Activated T-helper 2 cell treated with anti-CD3 and anti-CD28 coated beads, Interferon-gamma antibody, Interleukin-2, Interleukin-4, amounts not matched to agents 10 μg/mL and 5 μg/mL and 100 μg/mL, durations not matched to agents 14 hours and 24 hours and 36 hours (primary cell): ENCODE data around the gene S100A16. TPM values are rescaled to one million over a fixed set of nuclear protein-coding genes. Genes with fewer than 3 reads are reported as not detected.
A peak's percentile ranks its signal among the peaks of the same experiment; 100 is the strongest.

Experiments
- DNase-seq: peaks from one replicate; pipeline ENCODE4 v3.0.0; 2021; ENCODE audit warnings: low spot score
- H3K27ac Mint-ChIP-seq: one replicate; pipeline ENCODE4 v1.8.0; 2021; ENCODE audit warnings: mixed read lengths
- H3K27me3 Mint-ChIP-seq: one replicate; pipeline ENCODE4 v1.8.0; 2021; ENCODE audit warnings: low read depth, mixed read lengths
- H3K36me3 Mint-ChIP-seq: one replicate; pipeline ENCODE4 v1.8.0; 2021; ENCODE audit warnings: low read depth, mixed read lengths
- H3K4me1 Mint-ChIP-seq: one replicate; pipeline ENCODE4 v1.8.0; 2021; ENCODE audit warnings: low read depth, mixed read lengths
- H3K4me3 Mint-ChIP-seq: one replicate; pipeline ENCODE4 v1.8.0; 2021; ENCODE audit warnings: low read depth, mild to moderate bottlenecking, moderate library complexity, mixed read lengths
- H3K9me3 Mint-ChIP-seq: one replicate; pipeline ENCODE4 v1.8.0; 2021; ENCODE audit warnings: mixed read lengths
- intact Hi-C: fragments of 100-400 bp; cut with micrococcal nuclease; formaldehyde crosslinking; loops from one replicate; pipeline ENCODE4 v1.15.1; 2023
- total RNA-seq: library from RNA; stranded (reverse); gene quantifications from 2 replicates; pipeline ENCODE4 v1.2.3, GENCODE V29; 2022

Gene S100A16
- total RNA-seq, 1 donor from 2014 or later = not detected

GRCh38 chr1:153633161-153633753 is 20.3 kb upstream of the S100A16 start:
- peak overlapping the region; percentile 96 for H3K4me3 Mint-ChIP-seq
- H3K9me3 Mint-ChIP-seq = no peaks in the 10 kb centered on the region
- DNase-seq = no peak

GRCh38 chr1:153631047-153632022 is 18.4 kb upstream of the S100A16 start:
- no peak overlapping the region for H3K4me3 Mint-ChIP-seq
- peaks cover 21% of the 10 kb centered on the region for H3K4me1 Mint-ChIP-seq
- DNase-seq = no peak
- intact Hi-C loops = loop anchor here (2.0 to 5.0 kb wide), 2 partner anchors 59 to 87 kb away; partner anchors contain the start of gene S100A4
- no peaks in the 10 kb centered on the region for H3K9me3 Mint-ChIP-seq
- H3K36me3 Mint-ChIP-seq = peaks cover 23% of the 10 kb centered on the region
- peak overlapping the region; percentile 43 for H3K27ac Mint-ChIP-seq
- H3K27me3 Mint-ChIP-seq = no peaks in the 10 kb centered on the region

More at GRCh38 chr1:153633161-153633753, 20.3 kb upstream of the S100A16 start:
- Mint-ChIP-seq H3K36me3 (peaks cover 39% of the 10 kb centered on the region), H3K4me1 (peaks cover 28% of the 10 kb centered on the region), H3K27me3 (no peaks in the 10 kb centered on the region), H3K27ac (peak overlapping the region; percentile 100)
- intact Hi-C loops = loop anchor here (1.0 to 5.0 kb wide), 3 partner anchors 25 to 88 kb away; partner anchors contain the start of genes S100A4 and SNAPIN

DNA sequence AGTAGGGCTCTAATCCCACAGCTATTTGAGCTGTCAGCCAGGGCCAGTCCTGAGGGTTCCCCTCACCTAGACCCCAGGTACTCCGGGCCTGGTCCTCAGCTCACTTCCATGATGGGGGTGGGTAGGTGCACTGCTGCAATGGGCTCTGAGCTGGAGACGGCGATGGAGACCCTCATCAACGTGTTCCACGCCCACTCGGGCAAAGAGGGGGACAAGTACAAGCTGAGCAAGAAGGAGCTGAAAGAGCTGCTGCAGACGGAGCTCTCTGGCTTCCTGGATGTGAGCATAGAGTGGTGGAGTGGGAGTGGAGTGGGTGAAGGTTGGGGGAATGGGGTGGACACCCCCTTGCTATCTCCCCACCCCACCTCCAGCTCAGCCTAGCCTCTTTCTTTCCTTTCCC is 17.4 kb upstream of the S100A16 start:
- H3K4me1 Mint-ChIP-seq = peaks cover 19% of the 10 kb centered on the region
- H3K36me3 Mint-ChIP-seq = peaks cover 15% of the 10 kb centered on the region
- DNase-seq = no peak
- H3K9me3 Mint-ChIP-seq = no peaks in the 10 kb centered on the region
- intact Hi-C loops = loop anchor here (5.0 kb wide), 1 partner anchor 58 kb away; no protein-coding TSS in a partner anchor
- no peak overlapping the region for H3K27ac Mint-ChIP-seq
- no peak overlapping the region for H3K4me3 Mint-ChIP-seq
- no peaks in the 10 kb centered on the region for H3K27me3 Mint-ChIP-seq

- no peak for DNase-seq
- peaks cover 19% of the 10 kb centered on the region for H3K4me1 Mint-ChIP-seq
- H3K36me3 Mint-ChIP-seq = peaks cover 13% of the 10 kb centered on the region
- H3K9me3 Mint-ChIP-seq = no peaks in the 10 kb centered on the region
- intact Hi-C loops = loop anchor here (5.0 kb wide), 1 partner anchor 58 kb away; no protein-coding TSS in a partner anchor
- H3K4me3 Mint-ChIP-seq = no peak overlapping the region
- H3K27me3 Mint-ChIP-seq = no peaks in the 10 kb centered on the region
- no peak overlapping the region for H3K27ac Mint-ChIP-seq
Observed at GRCh38 chr1:153629971-153630370, 17.0 kb upstream of the S100A16 start.

DNA sequence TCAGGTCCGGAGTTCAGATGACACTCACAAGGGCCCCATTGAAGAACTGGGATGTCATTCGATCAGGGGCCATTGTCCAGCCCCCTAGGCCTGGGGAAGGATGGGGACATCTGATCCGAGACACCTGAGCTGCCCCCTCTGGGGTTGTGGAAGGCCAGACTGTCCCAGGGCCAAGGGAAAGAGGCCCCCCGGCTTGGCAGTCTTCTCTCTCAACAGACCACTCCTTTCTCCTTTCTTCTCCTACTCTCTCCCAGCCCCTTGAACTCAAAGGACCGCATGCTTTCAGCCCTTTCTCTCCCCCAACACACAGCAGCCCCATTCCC is 16.4 kb upstream of the S100A16 start:
- H3K36me3 Mint-ChIP-seq = peaks cover 8% of the 10 kb centered on the region
- H3K9me3 Mint-ChIP-seq = no peaks in the 10 kb centered on the region
- H3K27ac Mint-ChIP-seq = no peak overlapping the region
- no peak for DNase-seq
- intact Hi-C loops = no loop called here
- H3K4me3 Mint-ChIP-seq = no peak overlapping the region
- peaks cover 19% of the 10 kb centered on the region for H3K4me1 Mint-ChIP-seq
- no peaks in the 10 kb centered on the region for H3K27me3 Mint-ChIP-seq

DNA sequence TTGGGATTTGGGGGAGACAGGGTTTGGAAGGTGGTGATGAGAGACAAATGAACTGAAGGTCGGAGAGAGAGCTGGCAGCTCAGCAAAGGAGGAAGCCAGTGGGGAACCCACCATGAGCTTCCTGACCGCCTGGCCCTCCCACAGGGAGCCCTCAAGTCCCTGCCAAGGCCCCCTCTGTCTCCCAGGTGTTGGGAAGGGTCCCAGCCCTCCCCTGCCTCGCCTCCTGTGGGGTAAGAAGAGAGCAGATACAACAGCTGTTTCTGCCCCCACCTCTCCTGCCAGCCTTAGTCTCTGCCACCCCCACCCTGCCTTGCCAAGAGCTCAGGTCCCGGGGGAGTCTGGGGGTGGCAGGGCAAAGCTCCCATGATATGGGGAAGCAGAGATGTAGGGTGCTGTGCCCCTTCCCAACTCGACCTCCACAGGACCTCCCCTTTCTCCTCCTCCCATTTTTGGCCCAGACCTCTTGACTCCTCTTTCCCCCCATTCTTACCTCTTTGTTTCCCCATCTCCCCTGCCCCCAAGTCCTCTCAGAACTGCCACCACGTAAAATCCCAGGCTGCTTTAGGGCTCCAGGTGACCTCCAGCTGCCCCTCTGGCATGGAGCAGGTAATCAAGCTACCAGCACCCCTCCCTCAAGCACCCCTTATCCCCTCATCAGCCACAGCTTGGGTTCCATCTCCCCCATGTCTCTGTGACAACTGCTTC is 15.9 kb upstream of the S100A16 start:
- no peak overlapping the region for H3K4me3 Mint-ChIP-seq
- no peak for DNase-seq
- H3K27ac Mint-ChIP-seq = no peak overlapping the region
- H3K4me1 Mint-ChIP-seq = peaks cover 19% of the 10 kb centered on the region
- no peaks in the 10 kb centered on the region for H3K27me3 Mint-ChIP-seq
- H3K9me3 Mint-ChIP-seq = no peaks in the 10 kb centered on the region
- intact Hi-C loops = no loop called here
- peaks cover 3% of the 10 kb centered on the region for H3K36me3 Mint-ChIP-seq

DNA sequence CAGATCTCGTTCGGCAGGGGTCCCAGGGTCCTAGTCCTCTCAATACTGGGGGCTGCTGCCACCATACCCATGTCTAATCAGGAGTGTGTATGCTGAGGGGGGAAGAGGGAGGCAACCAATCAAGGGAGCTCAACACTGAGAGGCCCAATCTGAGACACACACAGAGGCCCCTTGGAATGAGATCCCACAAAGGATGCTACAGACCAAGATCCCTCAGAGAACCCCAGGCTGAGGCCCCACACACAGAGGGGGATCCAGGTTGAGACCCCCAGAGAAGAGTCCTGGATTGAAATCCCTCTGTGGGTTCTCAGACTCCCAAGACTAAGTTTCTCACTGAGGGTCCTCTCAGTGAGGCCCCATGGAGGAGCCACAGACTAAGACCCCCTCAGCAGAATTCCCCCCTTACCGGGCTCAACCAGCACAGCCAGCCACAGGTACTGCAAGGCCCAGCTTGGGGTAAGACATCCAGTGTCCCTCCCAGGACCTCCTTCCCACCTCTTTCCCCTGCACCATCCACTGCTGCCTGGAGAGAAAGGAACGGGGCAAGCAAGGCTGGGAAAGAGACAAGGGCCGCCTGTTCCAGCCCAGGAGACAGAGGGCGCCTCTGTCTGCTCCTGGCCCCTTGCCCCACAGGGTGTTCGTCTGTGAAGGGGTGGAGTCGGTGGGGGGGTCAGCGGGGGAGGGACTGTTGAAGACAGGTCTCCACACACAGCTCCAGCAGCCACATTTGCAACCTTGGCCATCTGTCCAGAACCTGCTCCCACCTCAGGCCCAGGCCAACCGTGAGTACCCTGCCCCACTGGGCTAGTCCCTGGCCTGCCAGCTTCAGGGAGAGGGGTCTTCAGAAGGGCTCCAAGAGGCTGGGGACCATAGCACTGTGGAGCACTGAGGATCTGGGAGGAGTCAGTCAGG is 15.0 kb upstream of the S100A16 start, which contains the start of gene S100A1:
TSS of gene S100A1 (plus strand) at position 720 of the 912 bp plus-strand sequence. CDS start 2,088 bp downstream, outside the sequence.
- no peak within 1 kb of the TSS for H3K27ac Mint-ChIP-seq
- intact Hi-C loops = no loop called here

GRCh38 chr1:153626904-153627714 is 14.2 kb upstream of the S100A16 start, which contains the start of gene S100A13:
TSS of gene S100A13 (minus strand) at chr1:153627505. CDS start at chr1:153626472, 1,033 bp downstream.
- Mint-ChIP-seq H3K4me3 (no peak within 1 kb of the TSS), H3K9me3 (no peaks in the 10 kb centered on the region), H3K4me1 (peaks cover 9% of the 10 kb centered on the region), H3K36me3 (no peaks in the 10 kb centered on the region), H3K27me3 (no peaks in the 10 kb centered on the region), H3K27ac (no peak within 1 kb of the TSS)
- intact Hi-C loops = no loop called here
- no peak for DNase-seq

More for the DNA sequence above, 15.0 kb upstream of the S100A16 start, which contains the start of gene S100A1:
- peaks cover 3% of the 10 kb centered on the region for H3K36me3 Mint-ChIP-seq
- no peak within 1 kb of the TSS for H3K4me3 Mint-ChIP-seq
- H3K27me3 Mint-ChIP-seq = no peaks in the 10 kb centered on the region
- H3K4me1 Mint-ChIP-seq = peaks cover 12% of the 10 kb centered on the region
- H3K9me3 Mint-ChIP-seq = no peaks in the 10 kb centered on the region
- DNase-seq = no peak

DNA sequence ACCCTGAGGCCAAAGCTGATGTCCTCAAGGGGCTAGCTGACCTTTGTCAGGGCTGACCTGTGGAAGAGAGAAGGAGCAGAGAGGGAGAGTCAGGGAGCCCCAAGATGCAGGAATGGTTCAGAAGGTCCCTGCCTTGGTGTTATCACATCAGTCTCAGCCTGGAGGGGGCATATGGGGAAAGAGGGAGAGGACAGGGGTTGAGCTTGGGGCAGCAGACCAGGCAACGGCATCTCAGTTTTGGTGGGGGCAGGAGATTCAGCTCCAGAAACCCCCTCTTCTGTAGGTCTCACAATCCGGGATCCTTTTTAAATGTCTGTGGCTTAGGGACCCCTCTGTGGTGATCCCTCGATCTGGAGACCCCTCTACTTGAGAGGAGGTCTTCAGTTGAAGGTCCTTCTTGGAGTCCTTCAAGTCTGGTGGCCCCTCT is 13.6 kb upstream of the S100A16 start:
- no peaks in the 10 kb centered on the region for H3K9me3 Mint-ChIP-seq
- H3K4me3 Mint-ChIP-seq = no peak overlapping the region
- DNase-seq = no peak
- peaks cover 6% of the 10 kb centered on the region for H3K4me1 Mint-ChIP-seq
- intact Hi-C loops = no loop called here
- no peak overlapping the region for H3K27ac Mint-ChIP-seq
- no peaks in the 10 kb centered on the region for H3K27me3 Mint-ChIP-seq
- H3K36me3 Mint-ChIP-seq = no peaks in the 10 kb centered on the region

DNA sequence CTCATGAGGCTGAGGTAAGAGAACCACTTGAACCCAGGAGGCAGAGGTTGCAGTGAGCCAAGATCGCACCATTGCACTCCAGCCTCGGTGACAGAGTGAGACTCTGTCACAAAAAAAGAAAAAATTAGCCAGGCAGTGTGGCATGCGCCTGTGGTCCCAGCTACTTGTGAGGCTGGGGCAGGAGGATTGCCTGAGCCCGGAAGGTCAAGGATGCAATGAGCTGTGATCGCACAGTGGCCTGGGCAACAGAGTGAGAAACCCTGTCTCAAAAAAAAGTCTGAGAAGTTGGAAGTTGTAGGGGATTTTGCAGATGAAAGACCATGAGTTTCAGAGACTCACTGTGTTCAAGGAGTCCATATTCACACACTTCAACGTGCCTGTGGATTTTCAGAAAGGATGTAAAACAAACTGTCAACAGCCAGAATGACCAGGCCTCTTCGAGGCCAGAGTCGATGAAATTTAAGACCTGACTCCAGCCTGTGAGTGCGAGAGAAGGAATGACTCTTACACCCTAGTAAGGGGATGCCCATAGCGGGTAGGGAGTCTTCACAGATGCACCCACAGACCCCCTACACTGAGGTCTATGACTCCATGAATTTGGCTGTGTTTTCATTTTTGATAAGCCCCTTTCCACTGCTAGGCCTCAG is 12.2 kb upstream of the S100A16 start:
- no peak overlapping the region for H3K27ac Mint-ChIP-seq
- no peaks in the 10 kb centered on the region for H3K36me3 Mint-ChIP-seq
- DNase-seq = no peak
- no peaks in the 10 kb centered on the region for H3K27me3 Mint-ChIP-seq
- H3K4me1 Mint-ChIP-seq = no peaks in the 10 kb centered on the region
- H3K9me3 Mint-ChIP-seq = no peaks in the 10 kb centered on the region
- H3K4me3 Mint-ChIP-seq = no peak overlapping the region
- intact Hi-C loops = no loop called here

DNA sequence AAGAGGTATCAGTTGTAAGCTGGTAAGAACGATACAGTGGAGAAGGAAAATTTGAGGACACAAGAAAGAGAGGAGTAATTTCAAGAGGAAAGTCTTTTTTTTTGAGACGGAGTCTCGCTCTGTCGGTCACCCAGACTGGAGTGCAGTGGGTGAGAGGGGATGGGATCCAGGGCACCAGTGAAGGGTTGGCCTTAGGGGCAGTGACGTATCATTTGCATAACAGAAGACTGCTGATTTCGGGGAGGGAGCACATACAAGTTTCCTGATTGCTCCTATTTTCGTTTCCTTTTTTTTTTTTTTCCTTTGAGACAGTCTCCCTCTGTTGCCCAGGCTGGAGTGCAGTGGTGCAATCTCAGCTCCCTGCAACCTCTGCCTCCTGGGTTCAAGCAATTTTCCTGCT is 10.2 kb upstream of the S100A16 start:
- DNase-seq = no peak
- Mint-ChIP-seq H3K4me1 (no peaks in the 10 kb centered on the region), H3K27me3 (no peaks in the 10 kb centered on the region), H3K4me3 (no peak overlapping the region), H3K9me3 (no peaks in the 10 kb centered on the region), H3K36me3 (no peaks in the 10 kb centered on the region), H3K27ac (no peak overlapping the region)
- intact Hi-C loops = no loop called here
